GM12892 (cell line): ENCODE data around the gene ZNF230.

Experiments
- DNase-seq: peaks from one replicate; pipeline ENCODE4 v3.0.0; 2011; ENCODE audit not compliant: insufficient read length
- FAIRE-seq: peaks from 2 replicates; lab custom pipeline; 2011; peaks lifted over from hg19 to GRCh38; lab: Jason Lieb, UNC
- POLR2A ChIP-seq: IDR thresholded peaks from 2 replicates; pipeline ENCODE4 v1.6.1; 2011; ENCODE audit warnings: low read depth, low read length, control low read depth
- POLR2AphosphoS5 ChIP-seq: IDR thresholded peaks from 2 replicates; pipeline ENCODE4 v1.6.1; 2011; ENCODE audit warnings: low read depth, low read length, control low read depth
- TAF1 ChIP-seq: IDR thresholded peaks from 2 replicates; pipeline ENCODE4 v1.6.1; 2011; ENCODE audit warnings: low read depth, mild to moderate bottlenecking, control low read depth, low read length, borderline replicate concordance

Gene ZNF230

DNA sequence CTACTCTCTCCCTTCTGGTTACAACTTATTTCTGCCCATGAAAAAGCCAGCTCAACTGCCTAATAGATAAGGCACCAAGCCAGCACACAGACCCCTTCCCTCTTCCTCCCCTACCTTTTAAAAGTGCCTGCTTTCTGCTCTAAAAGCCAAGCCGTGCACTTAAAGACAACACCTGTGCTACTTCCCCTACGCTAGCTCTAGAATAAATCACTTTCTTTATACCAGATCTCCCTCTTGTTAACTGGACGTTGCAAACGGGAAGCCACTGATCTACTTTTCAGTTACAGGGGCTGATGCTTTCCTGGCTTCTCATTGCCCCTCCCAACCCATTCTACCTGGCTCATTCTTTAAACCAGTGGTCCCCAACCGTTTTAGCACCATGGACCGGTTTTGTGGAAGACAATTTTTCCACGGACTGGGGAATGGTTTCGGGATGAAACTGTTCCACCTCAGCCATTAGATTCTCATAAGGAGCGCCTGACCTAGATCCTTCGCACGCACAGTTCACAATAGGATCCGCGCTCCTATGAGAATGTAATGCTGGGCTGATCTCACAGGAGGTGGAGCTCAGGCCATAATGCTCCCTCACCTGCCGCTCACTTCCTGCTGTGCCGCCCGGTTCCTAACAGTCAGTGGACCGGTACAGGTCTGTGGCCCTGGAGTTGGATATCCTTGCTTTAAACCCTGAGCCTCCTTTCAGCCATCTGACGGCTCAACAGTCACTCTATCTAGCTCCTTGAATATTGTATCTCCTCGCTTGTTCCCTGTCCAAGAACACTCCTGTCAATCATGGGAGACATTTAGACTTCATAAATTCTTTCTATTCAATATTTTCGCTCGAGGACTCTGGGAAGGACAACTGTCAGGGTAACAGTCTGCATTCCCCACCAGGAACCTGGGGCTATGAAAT, 48.2 kb downstream of the ZNF230 start:
- TF ChIP-seq TAF1 (no peak), POLR2AphosphoS5 (no peak), POLR2A (no peak)
- DNase-seq (no peak), FAIRE-seq (peak; percentile 66)

DNA sequence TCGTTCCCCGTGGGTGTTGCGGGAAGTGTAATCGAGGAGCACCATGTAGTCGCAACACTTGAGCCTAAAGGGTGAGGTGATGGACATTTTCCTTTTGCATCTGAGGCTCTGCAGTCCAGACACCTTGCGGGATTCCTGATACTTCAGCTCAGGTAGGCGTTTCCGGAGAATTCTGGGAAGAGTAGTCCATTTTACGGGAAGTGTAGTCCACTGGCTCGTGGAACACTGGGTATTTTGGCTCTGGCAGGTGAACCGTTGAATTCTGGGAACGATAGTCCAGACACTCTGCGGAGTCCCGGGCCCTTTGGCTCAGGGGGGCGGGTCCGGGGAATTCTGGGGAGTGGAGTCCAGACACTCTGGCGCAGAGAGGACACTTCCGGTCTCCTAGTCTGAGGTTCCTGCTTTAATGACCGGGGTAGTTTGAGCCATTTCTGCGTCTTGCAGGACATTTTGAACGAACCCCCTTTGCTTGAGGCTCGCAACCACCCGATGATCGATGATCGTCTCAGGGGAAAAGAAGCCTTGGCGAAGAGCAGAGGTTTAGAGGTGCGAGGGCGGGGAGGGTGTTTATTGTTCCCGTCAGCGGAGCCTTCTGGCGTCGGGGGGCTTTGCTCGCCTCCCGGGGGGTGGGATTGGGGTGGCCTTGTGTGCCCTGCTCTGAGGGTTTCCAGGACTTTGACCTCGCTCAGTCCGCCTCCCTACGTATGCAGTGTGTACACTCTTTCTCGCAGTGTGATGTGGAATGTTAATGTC, 49.1 kb downstream of the ZNF230 start, which contains the start of gene ZNF223:
Gene ZNF223, plus strand, starts transcription at position 387 of the 753 bp plus-strand sequence. CDS start 3,141 bp downstream, outside the sequence.
- TF ChIP-seq POLR2AphosphoS5 = no peak
- no peak for TF ChIP-seq POLR2A
- TF ChIP-seq TAF1 = no peak
- DNase-seq (peak; percentile 47), FAIRE-seq (peak; percentile 66)

GRCh38 chr19:44055870-44056269, 53.1 kb downstream of the ZNF230 start:
- no peak for TF ChIP-seq TAF1
- no peak for TF ChIP-seq POLR2AphosphoS5
- TF ChIP-seq POLR2A = no peak
- FAIRE-seq (no peak), DNase-seq (no peak)

GRCh38 chr19:44059229-44059628, 56.5 kb downstream of the ZNF230 start:
- DNase-seq = no peak
- FAIRE-seq = no peak
- TF ChIP-seq TAF1 = no peak
- no peak for TF ChIP-seq POLR2AphosphoS5
- TF ChIP-seq POLR2A = no peak

DNA sequence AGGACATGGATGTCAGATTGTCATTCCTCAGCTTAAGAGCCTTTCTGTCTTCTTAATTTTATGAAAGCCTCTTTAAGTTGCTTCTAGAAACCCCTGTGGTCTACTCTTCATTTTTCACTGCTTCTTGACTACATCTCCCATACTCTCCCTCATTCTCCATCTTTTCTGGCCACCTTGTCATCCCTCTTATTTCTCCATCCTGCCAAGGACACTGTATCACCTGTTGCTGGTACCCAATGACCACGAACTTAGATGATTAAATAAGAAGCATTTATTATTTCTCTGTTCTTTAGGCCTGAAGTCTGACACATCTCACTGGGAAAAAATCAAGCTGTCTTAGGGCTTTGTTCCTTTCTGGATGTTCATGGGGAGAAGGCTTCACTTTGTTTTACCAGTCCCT, 58.3 kb downstream of the ZNF230 start:
- no peak for FAIRE-seq
- TF ChIP-seq TAF1 (no peak), POLR2AphosphoS5 (no peak), POLR2A (no peak)
- no peak for DNase-seq
